ENCODE measurements around the gene ATE1.

GRCh38 chr10:121751191-121751760 is 176.6 kb downstream of the ATE1 start:
- TF ChIP-seq, protein P1, sequence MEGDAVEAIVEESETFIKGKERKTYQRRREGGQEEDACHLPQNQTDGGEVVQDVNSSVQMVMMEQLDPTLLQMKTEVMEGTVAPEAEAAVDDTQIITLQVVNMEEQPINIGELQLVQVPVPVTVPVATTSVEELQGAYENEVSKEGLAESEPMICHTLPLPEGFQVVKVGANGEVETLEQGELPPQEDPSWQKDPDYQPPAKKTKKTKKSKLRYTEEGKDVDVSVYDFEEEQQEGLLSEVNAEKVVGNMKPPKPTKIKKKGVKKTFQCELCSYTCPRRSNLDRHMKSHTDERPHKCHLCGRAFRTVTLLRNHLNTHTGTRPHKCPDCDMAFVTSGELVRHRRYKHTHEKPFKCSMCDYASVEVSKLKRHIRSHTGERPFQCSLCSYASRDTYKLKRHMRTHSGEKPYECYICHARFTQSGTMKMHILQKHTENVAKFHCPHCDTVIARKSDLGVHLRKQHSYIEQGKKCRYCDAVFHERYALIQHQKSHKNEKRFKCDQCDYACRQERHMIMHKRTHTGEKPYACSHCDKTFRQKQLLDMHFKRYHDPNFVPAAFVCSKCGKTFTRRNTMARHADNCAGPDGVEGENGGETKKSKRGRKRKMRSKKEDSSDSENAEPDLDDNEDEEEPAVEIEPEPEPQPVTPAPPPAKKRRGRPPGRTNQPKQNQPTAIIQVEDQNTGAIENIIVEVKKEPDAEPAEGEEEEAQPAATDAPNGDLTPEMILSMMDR (conservative IDR thresholded peaks at IDR 0.05; ENCODE audit: low read depth in 2 of 2): no peak
- TF ChIP-seq POLR2AphosphoS5 (IDR thresholded peaks at IDR 0.05; ENCODE audit: low read depth): no peak
- no peak for TF ChIP-seq EZH2phosphoT487 (IDR thresholded peaks at IDR 0.05; ENCODE audit: unreplicated experiment)
- no peak for TF ChIP-seq CREB1 (CRISPR knock-in tag; IDR thresholded peaks at IDR 0.05; ENCODE audit: low read depth)
- no peak for TF ChIP-seq JUNB (IDR thresholded peaks at IDR 0.05; ENCODE audit: unreplicated experiment)
- TF ChIP-seq EZH2 (IDR thresholded peaks at IDR 0.05; ENCODE audit: low read depth, unreplicated experiment): no peak
- TF ChIP-seq REST (IDR thresholded peaks at IDR 0.05; ENCODE audit: unreplicated experiment): no peak
- no peak for TF ChIP-seq STAT1 (IDR thresholded peaks at IDR 0.05; ENCODE audit: unreplicated experiment)

Data from GM23338 (cell line).